MM.1S (cell line): ENCODE measurements around the gene CUTA.
"Not testable (repeated sequence)": the region's sequence is repeated elsewhere in the genome, so short reads cannot be mapped to it uniquely, and the experiment has no call there.

ENCODE experiments used
- DNase-seq: peaks from one replicate; pipeline ENCODE4 v3.0.0-alpha.2; 2015
- H2AFZ ChIP-seq: fragments of 300-600 bp; sonication (generic); 2 replicates; pipeline ENCODE4 v1.6.0; 2016; ENCODE audit warnings: antibody characterized with exemption, low read length
- H3F3A ChIP-seq: fragments of 300-600 bp; sonication (generic); 2 replicates; pipeline ENCODE4 v1.6.1; 2016; ENCODE audit warnings: mild to moderate bottlenecking, antibody characterized with exemption, low read length, moderate library complexity, mixed read lengths; ENCODE audit not compliant: insufficient read depth
- H3K27ac ChIP-seq: fragments of 300-600 bp; sonication (generic); 2 replicates; pipeline ENCODE4 v1.5.1; 2016; ENCODE audit warnings: mild to moderate bottlenecking, low read length
- H3K27me3 ChIP-seq: fragments of 300-600 bp; sonication (generic); replicated peaks from 2 replicates; pipeline ENCODE4 v1.6.0; 2016; ENCODE audit warnings: low read length; ENCODE audit not compliant: insufficient read depth
- H3K36me3 ChIP-seq: fragments of 300-600 bp; sonication (generic); replicated peaks from 2 replicates; pipeline ENCODE4 v1.6.1; 2016; ENCODE audit warnings: mild to moderate bottlenecking, low read length, mixed read lengths; ENCODE audit not compliant: insufficient read depth
- H3K4me1 ChIP-seq: fragments of 300-600 bp; sonication (generic); 2 replicates; pipeline ENCODE4 v1.6.1; 2016; ENCODE audit warnings: low read length, mixed read lengths
- H3K4me2 ChIP-seq: fragments of 300-600 bp; sonication (generic); 2 replicates; pipeline ENCODE4 v1.6.0; 2016; ENCODE audit warnings: low read depth, low read length
- H3K4me3 ChIP-seq: fragments of 300-600 bp; sonication (generic); 2 replicates; pipeline ENCODE4 v1.5.1; 2016; ENCODE audit warnings: low read length, mixed read lengths
- H3K79me2 ChIP-seq: fragments of 300-600 bp; sonication (generic); 2 replicates; pipeline ENCODE4 v1.6.1; 2016; ENCODE audit warnings: mixed run types, low read length, mixed read lengths
- H3K9ac ChIP-seq: fragments of 300-600 bp; sonication (generic); 2 replicates; pipeline ENCODE4 v1.6.1; 2016; ENCODE audit warnings: low read length, mixed read lengths
- H3K9me2 ChIP-seq: fragments of 300-600 bp; sonication (generic); replicated peaks from 2 replicates; pipeline ENCODE4 v1.6.1; 2016; ENCODE audit warnings: mild to moderate bottlenecking, low read length, mixed read lengths; ENCODE audit not compliant: insufficient read depth
- H3K9me3 ChIP-seq: fragments of 300-600 bp; sonication (generic); replicated peaks from 2 replicates; pipeline ENCODE4 v1.6.1; 2016; ENCODE audit warnings: mild to moderate bottlenecking, low read length, mixed read lengths; ENCODE audit not compliant: insufficient read depth
- H4K20me1 ChIP-seq: fragments of 300-600 bp; sonication (generic); 2 replicates; pipeline ENCODE4 v1.6.1; 2016; ENCODE audit warnings: mild to moderate bottlenecking, low read length, moderate library complexity, mixed read lengths; ENCODE audit not compliant: insufficient read depth
- CTCF ChIP-seq: fragments of 300-600 bp; sonication (generic); IDR thresholded peaks from 2 replicates; pipeline ENCODE4 v1.5.1; 2016; ENCODE audit warnings: antibody characterized with exemption, low read length, mixed read lengths
- EZH2 ChIP-seq: fragments of 300-600 bp; sonication (generic); optimal IDR thresholded peaks from 2 replicates; pipeline ENCODE3; 2017; ENCODE audit warnings: low read depth, mild to moderate bottlenecking, antibody characterized with exemption, low read length, mixed read lengths
- EZH2phosphoT487 ChIP-seq: fragments of 300-600 bp; sonication (generic); IDR thresholded peaks from 2 replicates; pipeline ENCODE4 v1.6.1; 2018; ENCODE audit warnings: antibody characterized with exemption, low read length

CUTA gene

DNA sequence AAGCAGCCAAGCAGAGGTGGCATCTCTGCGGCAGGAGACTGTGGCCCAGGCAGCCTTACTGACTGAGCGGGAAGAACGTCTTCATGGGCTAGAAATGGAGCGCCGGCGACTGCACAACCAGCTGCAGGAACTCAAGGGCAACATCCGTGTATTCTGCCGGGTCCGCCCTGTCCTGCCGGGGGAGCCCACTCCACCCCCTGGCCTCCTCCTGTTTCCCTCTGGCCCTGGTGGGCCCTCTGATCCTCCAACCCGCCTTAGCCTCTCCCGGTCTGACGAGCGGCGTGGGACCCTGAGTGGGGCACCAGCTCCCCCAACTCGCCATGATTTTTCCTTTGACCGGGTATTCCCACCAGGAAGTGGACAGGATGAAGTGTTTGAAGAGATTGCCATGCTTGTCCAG lies 13.0 kb downstream of the CUTA start:
- peaks cover 44% of the 10 kb centered on the region for H3F3A ChIP-seq
- H3K79me2 ChIP-seq, result peaks cover 58% of the 10 kb centered on the region
- no peak overlapping the region for H3K27ac ChIP-seq
- no peak for TF ChIP-seq EZH2phosphoT487
- TF ChIP-seq CTCF, result no peak
- TF ChIP-seq EZH2, result no peak
- H3K27me3 ChIP-seq, result no peaks in the 10 kb centered on the region
- no peak overlapping the region for H3K4me3 ChIP-seq
- no peak overlapping the region for H3K9ac ChIP-seq
- H3K4me2 ChIP-seq, result no peak overlapping the region
- no peaks in the 10 kb centered on the region for H3K9me2 ChIP-seq
- H3K4me1 ChIP-seq, result no peaks in the 10 kb centered on the region
- peaks cover 7% of the 10 kb centered on the region; the same call in 1 of the 2 replicates for H3K36me3 ChIP-seq
- H2AFZ ChIP-seq, result no peak overlapping the region
- H3K9me3 ChIP-seq, result no peaks in the 10 kb centered on the region
- no peak for DNase-seq
- no peaks in the 10 kb centered on the region for H4K20me1 ChIP-seq

DNA sequence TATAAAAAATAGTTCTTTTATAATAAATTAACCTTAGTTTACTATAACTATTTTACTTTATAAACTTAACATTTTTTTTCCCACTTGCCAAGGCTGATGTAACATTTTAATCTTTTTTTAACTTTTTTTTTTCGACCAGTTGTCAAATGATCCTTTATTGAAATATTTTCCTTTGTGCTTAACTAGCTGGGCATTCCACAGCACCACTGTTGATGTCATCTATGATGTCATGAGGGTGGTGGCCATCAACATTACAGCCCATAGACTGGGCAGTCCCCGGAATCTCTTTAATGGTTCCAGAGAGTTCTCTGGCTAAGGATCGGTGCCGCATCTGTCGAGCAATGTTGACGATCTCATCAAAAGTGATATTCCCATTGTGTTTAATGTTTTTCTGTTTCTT lies 18.0 kb downstream of the CUTA start:
- H2AFZ ChIP-seq, H3K27me3 ChIP-seq, H4K20me1 ChIP-seq, DNase-seq, H3K4me2 ChIP-seq, H3K27ac ChIP-seq, H3K4me1 ChIP-seq, H3K9me3 ChIP-seq, H3K9ac ChIP-seq, H3K4me3 ChIP-seq, H3F3A ChIP-seq, H3K9me2 ChIP-seq: not testable (repeated sequence)
- Histone ChIP-seq H3K36me3 (peaks cover 13% of the 10 kb centered on the region), H3K79me2 (peaks cover 88% of the 10 kb centered on the region)

DNA sequence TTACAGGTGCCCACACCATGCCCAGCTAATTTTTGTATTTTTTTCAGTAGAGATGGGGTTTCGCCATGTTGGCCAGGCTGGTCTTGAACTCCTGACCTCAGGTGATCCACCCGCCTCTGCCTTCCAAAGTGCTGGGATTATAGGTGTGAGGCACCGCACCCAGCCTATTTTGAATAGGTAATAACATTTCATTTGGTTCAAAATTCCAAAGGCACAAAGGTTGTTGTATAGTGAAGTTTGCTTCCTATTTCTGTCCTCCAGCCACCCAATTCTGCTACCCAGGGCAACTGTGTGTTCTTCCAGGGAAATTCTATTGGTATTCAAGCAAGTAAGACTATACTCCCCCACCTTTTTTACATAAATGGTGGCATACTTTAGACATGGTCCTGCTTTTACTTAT lies 19.3 kb downstream of the CUTA start:
- H3F3A ChIP-seq, H2AFZ ChIP-seq, H3K9ac ChIP-seq, H3K9me2 ChIP-seq, H3K4me2 ChIP-seq, H3K27ac ChIP-seq, H3K4me3 ChIP-seq, H3K36me3 ChIP-seq, H3K27me3 ChIP-seq, DNase-seq, H4K20me1 ChIP-seq, H3K9me3 ChIP-seq: not testable (repeated sequence)
- peaks cover 10% of the 10 kb centered on the region for H3K4me1 ChIP-seq
- peaks cover 90% of the 10 kb centered on the region for H3K79me2 ChIP-seq

DNA sequence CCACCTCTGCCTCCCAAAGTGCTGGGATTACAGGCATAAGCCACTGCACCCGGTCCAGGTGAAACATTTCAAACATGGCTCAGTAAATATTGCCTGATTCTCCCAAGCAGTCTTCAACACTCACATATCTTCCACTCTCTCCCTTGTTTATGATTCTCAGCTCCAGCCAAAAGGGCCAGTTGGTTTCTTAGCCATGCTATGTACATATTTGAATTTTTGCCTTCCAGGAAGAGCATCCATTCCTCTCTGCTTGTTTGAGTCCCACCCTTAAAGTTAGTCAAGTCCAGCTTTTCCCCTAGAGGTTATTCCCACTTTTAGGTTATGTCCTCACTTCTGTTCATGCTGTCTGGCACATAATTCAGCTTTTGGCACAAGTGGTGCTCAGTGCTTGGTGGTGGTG lies 20.4 kb downstream of the CUTA start:
- no peak overlapping the region for H3K27ac ChIP-seq
- H3K9ac ChIP-seq, result no peak overlapping the region
- TF ChIP-seq CTCF (no peak), EZH2phosphoT487 (no peak), EZH2 (no peak)
- 0 out of 2 replicates have a peak, but pooled peaks cover 11% of the 10 kb centered on the region for H3F3A ChIP-seq
- no peaks in the 10 kb centered on the region for H3K27me3 ChIP-seq
- peaks cover 92% of the 10 kb centered on the region for H3K79me2 ChIP-seq
- H3K4me1 ChIP-seq, result peaks cover 13% of the 10 kb centered on the region
- no peaks in the 10 kb centered on the region for H3K9me3 ChIP-seq
- H3K9me2 ChIP-seq, result no peaks in the 10 kb centered on the region
- no peak for DNase-seq
- H4K20me1 ChIP-seq, result no peaks in the 10 kb centered on the region; the same call in 1 of the 2 replicates
- no peak overlapping the region for H3K4me2 ChIP-seq
- peaks cover 8% of the 10 kb centered on the region for H3K36me3 ChIP-seq
- no peak overlapping the region for H2AFZ ChIP-seq
- no peak overlapping the region for H3K4me3 ChIP-seq
